ENCODE measurements around the gene BAIAP2. TPM values are rescaled to one million over a fixed set of nuclear protein-coding genes. Genes with fewer than 3 reads are reported as not detected.

The BAIAP2 gene
- polyA plus RNA-seq, 1 experiment = 9.6 TPM

GRCh38 chr17:81021531-81022343, 13.2 kb upstream of the BAIAP2 start:
- H3K27me3 ChIP-seq (ENCODE audit: control insufficient read depth, insufficient read depth, low read length) = peaks cover 19% of the 10 kb centered on the region
- H3K9me3 ChIP-seq (ENCODE audit: control insufficient read depth, insufficient read depth, low read length) = peaks cover 1% of the 10 kb centered on the region; the same call in 1 of the 2 replicates
- TF ChIP-seq CTCF (IDR thresholded peaks at IDR 0.05; ENCODE audit: low read depth, low read length) = no peak
- POLR2A ChIA-PET = no interaction called here
- no peak for DNase-seq (ENCODE audit: low read depth, low spot score)
- no peak overlapping the region for H3K4me3 ChIP-seq (ENCODE audit: low read depth, low read length)
- no peak overlapping the region for H3K27ac ChIP-seq (ENCODE audit: low read depth, low read length)
- CTCF ChIA-PET = interaction anchor here (0.6 to 2.3 kb wide), 3 partner anchors 12 to 81 kb away, joined by 3 to 15 read pairs (median 4); no protein-coding TSS in a partner anchor

- ChIA-PET CTCF (interaction anchor here (0.6 to 2.3 kb wide), 2 partner anchors 12 to 40 kb away, joined by 4 to 15 read pairs; no protein-coding TSS in a partner anchor), POLR2A (no interaction called here)
- no peak overlapping the region for H3K27ac ChIP-seq (ENCODE audit: low read depth, low read length)
- peaks cover 6% of the 10 kb centered on the region; the same call in 1 of the 2 replicates for H3K9me3 ChIP-seq (ENCODE audit: control insufficient read depth, insufficient read depth, low read length)
- DNase-seq (ENCODE audit: low read depth, low spot score) = no peak
- TF ChIP-seq CTCF (IDR thresholded peaks at IDR 0.05; ENCODE audit: low read depth, low read length) = no peak
- H3K4me3 ChIP-seq (ENCODE audit: low read depth, low read length) = no peak overlapping the region
- peaks cover 23% of the 10 kb centered on the region for H3K27me3 ChIP-seq (ENCODE audit: control insufficient read depth, insufficient read depth, low read length)
These were observed 12.6 kb upstream of the BAIAP2 start for GRCh38 chr17:81022344-81022676.

GRCh38 chr17:81025065-81025740, 9.7 kb upstream of the BAIAP2 start:
- no peak for TF ChIP-seq CTCF (IDR thresholded peaks at IDR 0.05; ENCODE audit: low read depth, low read length)
- Histone ChIP-seq H3K27me3 (ENCODE audit: control insufficient read depth, insufficient read depth, low read length) (peaks cover 32% of the 10 kb centered on the region), H3K9me3 (ENCODE audit: control insufficient read depth, insufficient read depth, low read length) (peaks cover 9% of the 10 kb centered on the region; the same call in 1 of the 2 replicates), H3K27ac (ENCODE audit: low read depth, low read length) (no peak overlapping the region), H3K4me3 (ENCODE audit: low read depth, low read length) (no peak overlapping the region)
- POLR2A ChIA-PET = interaction anchor here (0.9 kb wide), 1 partner anchor 10 kb away, joined by 4 read pairs; no protein-coding TSS in a partner anchor
- CTCF ChIA-PET = interaction anchor here (1.9 to 2.0 kb wide), 2 partner anchors 73 to 77 kb away, joined by 6 to 12 read pairs; no protein-coding TSS in a partner anchor
- DNase-seq (ENCODE audit: low read depth, low spot score) = no peak

GRCh38 chr17:81025741-81026129, 9.2 kb upstream of the BAIAP2 start:
- Histone ChIP-seq H3K4me3 (ENCODE audit: low read depth, low read length) (no peak overlapping the region), H3K27ac (ENCODE audit: low read depth, low read length) (no peak overlapping the region), H3K27me3 (ENCODE audit: control insufficient read depth, insufficient read depth, low read length) (peaks cover 32% of the 10 kb centered on the region), H3K9me3 (ENCODE audit: control insufficient read depth, insufficient read depth, low read length) (peaks cover 9% of the 10 kb centered on the region; the same call in 1 of the 2 replicates)
- TF ChIP-seq CTCF (IDR thresholded peaks at IDR 0.05; ENCODE audit: low read depth, low read length) = no peak
- ChIA-PET POLR2A (interaction anchor here (0.9 kb wide), 1 partner anchor 10 kb away, joined by 4 read pairs; no protein-coding TSS in a partner anchor), CTCF (interaction anchor here (1.9 to 2.0 kb wide), 2 partner anchors 73 to 77 kb away, joined by 6 to 12 read pairs; no protein-coding TSS in a partner anchor)
- DNase-seq (ENCODE audit: low read depth, low spot score) = no peak

Measured in AG04450 (cell line).